Measurements from ENCODE around the gene MCAM.
A peak's percentile ranks its signal among the peaks of the same experiment; 100 is the strongest.

MCAM gene

GRCh38 chr11:119339589-119340334 is 22.8 kb upstream of the MCAM start:
- Histone ChIP-seq H3K27ac (ENCODE audit: low read depth, low read length) (no peak overlapping the region), H3K4me2 (ENCODE audit: low read length) (no peak overlapping the region), H3K4me3 (ENCODE audit: low read length) (no peak overlapping the region), H3K4me1 (ENCODE audit: control insufficient read depth, low read length) (peaks cover 46% of the 10 kb centered on the region), H3F3A (ENCODE audit: control insufficient read depth, insufficient read depth) (0 out of 2 replicates have a peak, but pooled peaks cover 3% of the 10 kb centered on the region), H3K79me2 (ENCODE audit: control insufficient read depth, low read length) (peaks cover 31% of the 10 kb centered on the region), H3K27me3 (ENCODE audit: control insufficient read depth, low read length) (peaks cover 31% of the 10 kb centered on the region), H3K9me2 (replicated peaks; ENCODE audit: control insufficient read depth, low read length) (no peaks in the 10 kb centered on the region), H4K20me1 (ENCODE audit: control insufficient read depth, insufficient read depth, low read depth, low read length) (0 out of 2 replicates have a peak, but pooled peaks cover 8% of the 10 kb centered on the region), H3K36me3 (ENCODE audit: control insufficient read depth, low read length) (peaks cover 25% of the 10 kb centered on the region), H3K9me3 (ENCODE audit: control insufficient read depth, insufficient read depth, low read length) (no peaks in the 10 kb centered on the region)
- TF ChIP-seq EZH2phosphoT487 (IDR thresholded peaks at IDR 0.05; ENCODE audit: borderline replicate concordance, low read length) (no peak), CTCF (IDR thresholded peaks at IDR 0.05; ENCODE audit: low read depth, low read length, poor library complexity, severe bottlenecking) (peak; percentile 69)

- no peak for TF ChIP-seq CTCF (IDR thresholded peaks at IDR 0.05; ENCODE audit: low read depth, low read length, poor library complexity, severe bottlenecking)
- no peak for TF ChIP-seq EZH2phosphoT487 (IDR thresholded peaks at IDR 0.05; ENCODE audit: borderline replicate concordance, low read length)
- Histone ChIP-seq H3K27ac (ENCODE audit: low read depth, low read length) (no peak overlapping the region), H3K9me2 (replicated peaks; ENCODE audit: control insufficient read depth, low read length) (no peaks in the 10 kb centered on the region), H3K27me3 (ENCODE audit: control insufficient read depth, low read length) (peaks cover 31% of the 10 kb centered on the region), H3K36me3 (ENCODE audit: control insufficient read depth, low read length) (peaks cover 28% of the 10 kb centered on the region), H3K4me1 (ENCODE audit: control insufficient read depth, low read length) (peaks cover 46% of the 10 kb centered on the region), H3K4me2 (ENCODE audit: low read length) (no peak overlapping the region), H3K9me3 (ENCODE audit: control insufficient read depth, insufficient read depth, low read length) (no peaks in the 10 kb centered on the region), H4K20me1 (ENCODE audit: control insufficient read depth, insufficient read depth, low read depth, low read length) (0 out of 2 replicates have a peak, but pooled peaks cover 8% of the 10 kb centered on the region), H3K4me3 (ENCODE audit: low read length) (no peak overlapping the region), H3K79me2 (ENCODE audit: control insufficient read depth, low read length) (peaks cover 36% of the 10 kb centered on the region), H3F3A (ENCODE audit: control insufficient read depth, insufficient read depth) (0 out of 2 replicates have a peak, but pooled peaks cover 3% of the 10 kb centered on the region)
Measured at GRCh38 chr11:119338965-119339588, 22.1 kb upstream of the MCAM start.

GRCh38 chr11:119338318-119338890 is 21.5 kb upstream of the MCAM start:
- peaks cover 36% of the 10 kb centered on the region for H3K79me2 ChIP-seq (ENCODE audit: control insufficient read depth, low read length)
- H3K9me3 ChIP-seq (ENCODE audit: control insufficient read depth, insufficient read depth, low read length) = no peaks in the 10 kb centered on the region
- H3K27ac ChIP-seq (ENCODE audit: low read depth, low read length) = no peak overlapping the region
- peaks cover 52% of the 10 kb centered on the region for H3K4me1 ChIP-seq (ENCODE audit: control insufficient read depth, low read length)
- H3F3A ChIP-seq (ENCODE audit: control insufficient read depth, insufficient read depth) = 0 out of 2 replicates have a peak, but pooled peaks cover 3% of the 10 kb centered on the region
- H3K27me3 ChIP-seq (ENCODE audit: control insufficient read depth, low read length) = peaks cover 28% of the 10 kb centered on the region
- TF ChIP-seq CTCF (IDR thresholded peaks at IDR 0.05; ENCODE audit: low read depth, low read length, poor library complexity, severe bottlenecking) = peak; percentile 93
- TF ChIP-seq EZH2phosphoT487 (IDR thresholded peaks at IDR 0.05; ENCODE audit: borderline replicate concordance, low read length) = no peak
- H3K36me3 ChIP-seq (ENCODE audit: control insufficient read depth, low read length) = peaks cover 28% of the 10 kb centered on the region
- H4K20me1 ChIP-seq (ENCODE audit: control insufficient read depth, insufficient read depth, low read depth, low read length) = 0 out of 2 replicates have a peak, but pooled peaks cover 8% of the 10 kb centered on the region
- peak overlapping the region; percentile 5; the same call in 1 of the 2 replicates for H3K4me3 ChIP-seq (ENCODE audit: low read length)
- no peaks in the 10 kb centered on the region for H3K9me2 ChIP-seq (replicated peaks; ENCODE audit: control insufficient read depth, low read length)
- peak overlapping the region; percentile 29 for H3K4me2 ChIP-seq (ENCODE audit: low read length)

Data from DOHH2 (cell line).